Regular cardiac myocyte (primary cell): Measurements from ENCODE around the gene LRFN4. TPM values are rescaled to one million over a fixed set of nuclear protein-coding genes. Genes with fewer than 3 reads are reported as not detected.

ENCODE experiments used
- total RNA-seq: library from RNA; depleted of rRNA; stranded (reverse); fragments of >200 nt; gene quantifications from 2 replicates; pipeline ENCODE4 v1.2.3, GENCODE V29; 2014

LRFN4 gene
- 11.6 and 19.2 TPM in 2 replicates for total RNA-seq

GRCh38 chr11:66856496-66857233, at the start of gene LRFN4:
LRFN4 (plus strand) TSS chr11:66857064; CDS start chr11:66857745, 681 bp downstream.

DNA sequence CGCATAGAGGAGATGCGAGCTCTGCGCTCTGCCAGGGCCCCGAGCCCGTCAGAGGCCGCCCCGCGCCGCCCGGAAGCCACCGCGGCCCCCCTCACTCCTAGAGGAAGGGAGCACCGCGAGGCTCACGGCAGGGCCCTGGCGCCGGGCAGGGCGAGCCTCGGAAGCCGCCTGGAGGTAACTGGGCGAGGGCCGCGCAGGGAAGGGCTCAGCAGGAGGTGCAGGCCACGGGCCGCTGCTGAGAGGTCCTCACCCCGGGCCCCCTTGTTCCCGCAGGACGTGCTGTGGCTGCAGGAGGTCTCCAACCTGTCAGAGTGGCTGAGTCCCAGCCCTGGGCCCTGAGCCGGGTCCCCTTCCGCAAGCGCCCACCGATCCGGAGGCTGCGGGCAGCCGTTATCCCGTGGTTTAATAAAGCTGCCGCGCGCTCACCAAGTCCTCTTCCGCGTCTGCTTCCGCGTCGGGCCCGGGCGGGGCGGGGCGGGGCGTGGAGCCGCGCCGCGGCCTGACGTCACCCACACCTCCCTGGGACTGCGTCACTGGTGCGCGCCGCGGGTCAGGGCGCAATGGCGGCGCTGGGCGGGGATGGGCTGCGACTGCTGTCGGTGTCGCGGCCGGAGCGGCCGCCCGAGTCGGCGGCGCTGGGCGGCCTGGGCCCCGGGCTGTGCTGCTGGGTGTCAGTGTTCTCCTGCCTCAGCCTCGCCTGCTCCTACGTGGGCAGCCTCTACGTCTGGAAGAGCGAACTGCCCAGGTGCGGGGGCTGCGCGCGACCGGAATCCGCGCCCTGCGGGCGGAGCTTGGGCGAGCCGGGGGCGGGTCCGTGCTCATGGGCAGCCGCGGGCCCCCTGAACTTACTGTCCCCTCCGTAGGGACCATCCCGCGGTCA, 13.7 kb upstream of the LRFN4 start, which contains the start of gene RCE1:
TSS of gene RCE1 (plus strand) at position 546 of the 880 bp plus-strand sequence. CDS start at position 561, 15 bp downstream.

Other genes with a start within 250 kb of the LRFN4 start
- 30.5 and 33.3 TPM in 2 replicates for gene RBM14, start 240.4 kb upstream of the LRFN4 start, total RNA-seq
- 62.6 and 159 TPM in 2 replicates for gene RBM4, start 218.4 kb upstream of the LRFN4 start, total RNA-seq
- 16.9 and 28.0 TPM in 2 replicates for gene RBM4B, start 179.2 kb upstream of the LRFN4 start, total RNA-seq
- 3.3 and 13.8 TPM in 2 replicates for gene SPTBN2, start 127.8 kb upstream of the LRFN4 start, total RNA-seq
- 12.4 and 16.9 TPM in 2 replicates for gene RCE1, start 13.6 kb upstream of the LRFN4 start, total RNA-seq
- 17.8 and 19.7 TPM in 2 replicates for gene PC, start 101.3 kb downstream of the LRFN4 start, total RNA-seq
- not detected in 2 replicates for gene C11orf86, start 118.2 kb downstream of the LRFN4 start, total RNA-seq
- 0.19 and 2.0 TPM in 2 replicates for gene SYT12, start 166.1 kb downstream of the LRFN4 start, total RNA-seq
- 6.2 and 6.5 TPM in 2 replicates for gene RHOD, start 199.8 kb downstream of the LRFN4 start, total RNA-seq